LNCaP clone FGC (cell line): ENCODE data around the gene FAM107A.
"Not testable (repeated sequence)": the region's sequence is repeated elsewhere in the genome, so short reads cannot be mapped to it uniquely, and the experiment has no call there.

ENCODE experiments used
- DNase-seq: peaks from one replicate; pipeline ENCODE4 v3.0.0-alpha.2; 2011; ENCODE audit warnings: low read depth
- H3K4me3 ChIP-seq: 2 replicates; pipeline ENCODE4 v1.5.1; 2011; ENCODE audit warnings: mild to moderate bottlenecking, low read depth, low read length, control low read depth
- CTCF ChIP-seq: IDR thresholded peaks from 2 replicates; pipeline ENCODE4 v1.5.1; 2012; ENCODE audit warnings: mild to moderate bottlenecking; ENCODE audit not compliant: control insufficient read depth, insufficient read depth; ENCODE audit errors: extremely low read depth

The FAM107A gene

GRCh38 chr3:58528629-58529028 is 48.6 kb downstream of the FAM107A start:
- peak; percentile 57 for DNase-seq
- H3K4me3 ChIP-seq: no peak overlapping the region
- TF ChIP-seq CTCF: no peak

GRCh38 chr3:58527440-58527839 is 49.8 kb downstream of the FAM107A start:
- not testable (repeated sequence) for DNase-seq, H3K4me3 ChIP-seq

- no peak for DNase-seq
- H3K4me3 ChIP-seq: no peak overlapping the region
- no peak for TF ChIP-seq CTCF
Observed at GRCh38 chr3:58526515-58526957, 50.7 kb downstream of the FAM107A start.

- no peak for TF ChIP-seq CTCF
Observed at GRCh38 chr3:58524326-58524888, 52.8 kb downstream of the FAM107A start.

GRCh38 chr3:58522759-58523425 is 54.3 kb downstream of the FAM107A start:
- no peak for DNase-seq

More at GRCh38 chr3:58524326-58524888, 52.8 kb downstream of the FAM107A start:
- H3K4me3 ChIP-seq: no peak overlapping the region
- no peak for DNase-seq

GRCh38 chr3:58521917-58522631 is 55.1 kb downstream of the FAM107A start:
- no peak for TF ChIP-seq CTCF
- no peak overlapping the region for H3K4me3 ChIP-seq
- no peak for DNase-seq

More at GRCh38 chr3:58522759-58523425, 54.3 kb downstream of the FAM107A start:
- H3K4me3 ChIP-seq: no peak overlapping the region
- no peak for TF ChIP-seq CTCF

- no peak for DNase-seq
- no peak overlapping the region for H3K4me3 ChIP-seq
- TF ChIP-seq CTCF: no peak
Observed at GRCh38 chr3:58521336-58521670, 55.9 kb downstream of the FAM107A start.
